ENCODE results near the gene GABARAPL2. TPM values are rescaled to one million over a fixed set of nuclear protein-coding genes. Genes with fewer than 3 reads are reported as not detected.

Gene GABARAPL2
- total and polyA plus RNA-seq, 8 donors, result 29.8 to 198 (median 93.5) TPM

DNA sequence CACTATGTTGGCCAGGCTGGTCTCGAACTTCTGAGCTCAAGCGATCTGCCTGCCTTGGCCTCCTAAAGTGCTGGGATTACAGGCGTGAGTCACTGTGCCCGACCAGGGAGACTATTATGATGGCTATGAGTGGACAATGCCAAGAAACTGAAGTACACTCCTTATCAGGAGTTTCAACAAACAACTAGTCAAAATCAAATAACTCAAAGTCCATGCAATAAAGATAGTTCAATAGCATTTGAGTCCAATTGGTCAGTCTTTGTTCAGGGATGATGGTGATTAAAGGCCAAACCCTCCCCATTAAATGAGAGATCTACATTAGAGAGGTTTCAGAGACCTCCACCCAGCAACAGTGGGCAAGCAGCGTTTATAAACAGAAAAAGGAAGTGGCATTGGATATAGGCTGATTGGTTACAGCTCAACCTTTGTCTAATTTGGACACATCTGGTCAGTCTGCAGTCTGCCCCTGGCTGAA is 38.3 kb upstream of the GABARAPL2 start:
- H3K4me3 ChIP-seq, result no peak overlapping the region
- H3K36me3 ChIP-seq, result no peaks in the 10 kb centered on the region
- no peaks in the 10 kb centered on the region for H3K27me3 ChIP-seq
- TF ChIP-seq, protein P1, sequence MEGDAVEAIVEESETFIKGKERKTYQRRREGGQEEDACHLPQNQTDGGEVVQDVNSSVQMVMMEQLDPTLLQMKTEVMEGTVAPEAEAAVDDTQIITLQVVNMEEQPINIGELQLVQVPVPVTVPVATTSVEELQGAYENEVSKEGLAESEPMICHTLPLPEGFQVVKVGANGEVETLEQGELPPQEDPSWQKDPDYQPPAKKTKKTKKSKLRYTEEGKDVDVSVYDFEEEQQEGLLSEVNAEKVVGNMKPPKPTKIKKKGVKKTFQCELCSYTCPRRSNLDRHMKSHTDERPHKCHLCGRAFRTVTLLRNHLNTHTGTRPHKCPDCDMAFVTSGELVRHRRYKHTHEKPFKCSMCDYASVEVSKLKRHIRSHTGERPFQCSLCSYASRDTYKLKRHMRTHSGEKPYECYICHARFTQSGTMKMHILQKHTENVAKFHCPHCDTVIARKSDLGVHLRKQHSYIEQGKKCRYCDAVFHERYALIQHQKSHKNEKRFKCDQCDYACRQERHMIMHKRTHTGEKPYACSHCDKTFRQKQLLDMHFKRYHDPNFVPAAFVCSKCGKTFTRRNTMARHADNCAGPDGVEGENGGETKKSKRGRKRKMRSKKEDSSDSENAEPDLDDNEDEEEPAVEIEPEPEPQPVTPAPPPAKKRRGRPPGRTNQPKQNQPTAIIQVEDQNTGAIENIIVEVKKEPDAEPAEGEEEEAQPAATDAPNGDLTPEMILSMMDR (IDR thresholded peaks at IDR 0.05), result no peak
- no peak for TF ChIP-seq POLR2A (IDR thresholded peaks at IDR 0.05)
- no peak for TF ChIP-seq POLR2AphosphoS5 (IDR thresholded peaks at IDR 0.05)
- no peak for TF ChIP-seq EP300 (IDR thresholded peaks at IDR 0.05)
- H3K9me3 ChIP-seq, result no peaks in the 10 kb centered on the region
- H3K27ac ChIP-seq, result no peak overlapping the region
- no peaks in the 10 kb centered on the region for H3K4me1 ChIP-seq
- intact Hi-C loops (cut with DNase I; ENCODE audit: low total_unique reads), result no loop called here
- DNase-seq, result peak; percentile 32 to 40
- WGBS, 5 donors, result 38 to 55% (median 44%) methylated on average over 5 of the region's 5 CpGs

DNA sequence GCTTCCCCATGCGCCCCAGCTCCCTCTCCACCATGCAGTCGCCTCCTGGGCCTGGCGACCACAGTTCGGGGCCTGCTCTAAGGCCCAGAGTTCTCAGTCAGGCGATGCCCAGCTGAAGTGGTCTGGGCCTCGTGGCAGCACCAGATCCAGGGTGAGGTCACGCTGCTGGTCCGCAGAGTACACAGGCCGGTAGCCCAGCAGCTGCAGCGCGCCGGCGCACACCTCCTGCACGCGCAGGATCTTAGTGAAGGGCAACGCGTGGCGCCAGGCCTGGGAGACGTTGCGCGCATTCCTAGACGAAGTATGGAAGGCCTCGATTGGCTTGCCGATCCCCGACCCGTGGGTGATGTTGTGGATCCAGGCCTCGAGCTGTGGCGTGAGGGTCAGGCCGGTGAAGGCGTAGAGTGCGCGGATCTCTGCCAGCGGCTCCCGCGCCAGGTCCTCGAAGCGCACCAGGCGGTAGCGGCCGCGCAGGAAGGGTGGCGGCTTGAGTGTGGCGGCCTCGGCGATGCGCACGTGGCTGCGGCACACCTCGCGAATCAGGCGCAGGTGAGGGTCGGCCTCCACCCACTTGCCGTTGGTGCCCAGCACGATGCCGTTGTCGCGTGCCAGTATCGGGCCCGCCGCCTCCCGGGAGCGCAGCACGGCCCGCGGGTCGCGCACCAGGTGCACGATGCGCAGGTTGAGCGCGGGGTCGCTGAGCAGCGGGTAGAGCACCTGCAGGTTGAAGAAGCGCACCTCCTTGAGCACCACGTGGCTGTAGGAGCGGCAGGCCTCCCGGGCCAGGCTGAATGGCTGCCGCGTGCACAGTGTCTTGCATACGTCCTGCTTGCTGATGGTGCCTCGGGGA is 36.9 kb upstream of the GABARAPL2 start:
- no peak overlapping the region for H3K27ac ChIP-seq
- H3K27me3 ChIP-seq, result no peaks in the 10 kb centered on the region
- no peaks in the 10 kb centered on the region for H3K4me1 ChIP-seq
- 91 to 94% (median 93%) methylated on average over 69 to 81 of the region's 81 CpGs for WGBS, 5 donors
- no peaks in the 10 kb centered on the region for H3K36me3 ChIP-seq
- H3K9me3 ChIP-seq, result no peaks in the 10 kb centered on the region
- H3K4me3 ChIP-seq, result no peak overlapping the region
- intact Hi-C loops (cut with DNase I; ENCODE audit: low total_unique reads), result no loop called here
- no peak for TF ChIP-seq EP300 (IDR thresholded peaks at IDR 0.05)
- TF ChIP-seq POLR2AphosphoS5 (IDR thresholded peaks at IDR 0.05), result no peak
- TF ChIP-seq, protein P1 (IDR thresholded peaks at IDR 0.05), result no peak
- TF ChIP-seq POLR2A (IDR thresholded peaks at IDR 0.05), result no peak
- DNase-seq, result no peak

DNA sequence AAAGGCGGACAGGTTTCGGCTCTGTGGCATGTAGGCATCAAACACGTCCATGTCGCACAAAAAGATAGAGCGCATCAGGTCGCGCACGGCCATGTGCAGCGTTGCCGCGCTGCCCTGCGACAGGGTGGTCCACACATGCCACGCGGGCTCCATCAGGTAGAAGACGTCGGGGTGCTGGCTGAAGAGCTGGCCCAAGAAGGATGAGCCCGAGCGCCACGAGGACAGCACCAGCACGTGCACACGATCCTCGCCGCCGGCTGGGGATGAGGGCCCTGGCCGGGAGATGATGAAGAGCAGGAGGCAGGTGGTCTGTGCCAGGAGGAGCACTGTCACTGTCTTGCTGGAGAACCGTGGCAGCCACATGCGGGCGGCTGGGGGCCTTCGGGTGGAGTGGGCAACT is 36.2 kb upstream of the GABARAPL2 start:
- Histone ChIP-seq H3K27me3 (no peaks in the 10 kb centered on the region), H3K4me1 (no peaks in the 10 kb centered on the region), H3K4me3 (no peak overlapping the region), H3K36me3 (no peaks in the 10 kb centered on the region), H3K27ac (no peak overlapping the region), H3K9me3 (no peaks in the 10 kb centered on the region)
- WGBS, 5 donors, result 95 to 98% (median 97%) methylated on average over 23 to 29 of the region's 29 CpGs
- TF ChIP-seq EP300 (IDR thresholded peaks at IDR 0.05) (no peak), POLR2AphosphoS5 (IDR thresholded peaks at IDR 0.05) (no peak), POLR2A (IDR thresholded peaks at IDR 0.05) (no peak)
- TF ChIP-seq, protein P1 (IDR thresholded peaks at IDR 0.05), result no peak
- DNase-seq, result no peak
- intact Hi-C loops (cut with DNase I; ENCODE audit: low total_unique reads), result no loop called here

DNA sequence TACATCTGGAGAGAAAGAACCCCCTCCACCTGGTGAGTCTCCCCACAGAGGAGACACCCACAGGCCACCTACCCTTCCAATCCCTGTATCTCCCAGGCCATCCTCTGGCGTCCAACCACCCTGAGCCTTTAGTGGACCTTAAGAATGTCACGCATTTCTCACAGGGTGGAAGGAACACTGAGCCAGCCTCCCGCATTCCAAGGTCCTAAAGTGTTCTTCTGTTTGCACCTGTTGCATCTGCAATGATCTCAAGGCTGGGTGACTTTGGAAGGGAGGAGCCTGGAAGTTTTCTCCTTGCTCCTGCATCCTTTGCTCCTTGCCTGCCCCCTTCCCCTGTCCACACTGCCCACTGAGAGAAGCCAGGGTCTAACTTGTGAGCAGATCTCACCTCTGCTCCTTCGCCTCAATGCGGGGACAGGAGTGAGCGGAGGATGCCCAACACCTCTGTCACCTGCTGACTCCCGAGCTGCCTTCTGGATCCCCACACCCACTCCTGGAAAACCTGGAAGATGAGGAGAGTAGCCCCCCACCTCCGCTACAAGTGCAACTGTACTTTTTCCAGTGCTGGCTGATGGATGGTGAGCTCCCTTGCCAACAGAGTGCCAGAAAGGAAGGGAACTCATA is 33.9 kb upstream of the GABARAPL2 start:
- Histone ChIP-seq H3K9me3 (no peaks in the 10 kb centered on the region), H3K4me1 (no peaks in the 10 kb centered on the region), H3K27ac (no peak overlapping the region), H3K4me3 (no peak overlapping the region), H3K36me3 (no peaks in the 10 kb centered on the region), H3K27me3 (no peaks in the 10 kb centered on the region)
- 77 to 89% (median 86%) methylated on average over 7 to 8 of the region's 8 CpGs for WGBS, 5 donors
- DNase-seq, result no peak
- intact Hi-C loops (cut with DNase I; ENCODE audit: low total_unique reads), result no loop called here
- TF ChIP-seq EP300 (IDR thresholded peaks at IDR 0.05) (no peak), POLR2AphosphoS5 (IDR thresholded peaks at IDR 0.05) (no peak), POLR2A (IDR thresholded peaks at IDR 0.05) (no peak)
- TF ChIP-seq, protein P1 (IDR thresholded peaks at IDR 0.05), result no peak

All from stomach (tissue), 9 donors.